Stimulated activated CD8-positive, alpha-beta memory T cell treated with anti-CD3 and anti-CD28 coated beads, Interleukin-4, amount 100 ng/mL, for 1 hour (primary cell): Measurements from ENCODE around the gene ASGR2.
A peak's percentile ranks its signal among the peaks of the same experiment; 100 is the strongest.
"Not testable (repeated sequence)": the region's sequence is repeated elsewhere in the genome, so short reads cannot be mapped to it uniquely, and the experiment has no call there.

Experiments
- DNase-seq, 2 donors: peaks; one replicate each; pipeline ENCODE4 v3.0.0-alpha.2; 2020; ENCODE audit warnings: low read depth in 2 of 2, low spot score in 1 of 2

Gene ASGR2

GRCh38 chr17:7114241-7114874, at the start of gene ASGR2:
Gene ASGR2 (minus strand): TSS chr17:7114822. CDS start chr17:7114240, 582 bp downstream.
- DNase-seq = no peak

GRCh38 chr17:7159571-7159970, 44.9 kb upstream of the ASGR2 start:
- not testable (repeated sequence) for DNase-seq

- DNase-seq = not testable (repeated sequence)
Measured at GRCh38 chr17:7158424-7158823, 43.8 kb upstream of the ASGR2 start.

GRCh38 chr17:7156342-7156940, 41.8 kb upstream of the ASGR2 start:
- DNase-seq = no peak

GRCh38 chr17:7147772-7148171, 33.1 kb upstream of the ASGR2 start:
- no peak for DNase-seq

GRCh38 chr17:7146115-7146514, 31.5 kb upstream of the ASGR2 start:
- no peak for DNase-seq

GRCh38 chr17:7144213-7144612, 29.6 kb upstream of the ASGR2 start:
- no peak for DNase-seq

- no peak for DNase-seq
Measured at GRCh38 chr17:7141824-7142223, 27.2 kb upstream of the ASGR2 start.

- no peak for DNase-seq
Measured at GRCh38 chr17:7139400-7139799, 24.8 kb upstream of the ASGR2 start.

- DNase-seq = no peak
Measured at GRCh38 chr17:7138800-7139381, 24.3 kb upstream of the ASGR2 start.

GRCh38 chr17:7137171-7137943, 22.7 kb upstream of the ASGR2 start:
- no peak for DNase-seq

GRCh38 chr17:7136266-7136877, 21.8 kb upstream of the ASGR2 start:
- DNase-seq = peak; percentile 60 to 70

- DNase-seq = no peak
Measured at GRCh38 chr17:7133916-7134315, 19.3 kb upstream of the ASGR2 start.

GRCh38 chr17:7133424-7133823, 18.8 kb upstream of the ASGR2 start:
- DNase-seq = no peak

GRCh38 chr17:7132511-7133094, 18.0 kb upstream of the ASGR2 start:
- no peak for DNase-seq

GRCh38 chr17:7131423-7131791, 16.8 kb upstream of the ASGR2 start:
- DNase-seq = no peak

GRCh38 chr17:7130621-7131422, 16.2 kb upstream of the ASGR2 start:
- DNase-seq = no peak

- DNase-seq = no peak
Measured at GRCh38 chr17:7129311-7129710, 14.7 kb upstream of the ASGR2 start.

GRCh38 chr17:7128160-7128559, 13.5 kb upstream of the ASGR2 start:
- DNase-seq = no peak

GRCh38 chr17:7127501-7127900, 12.9 kb upstream of the ASGR2 start:
- DNase-seq = not testable (repeated sequence)
